DND-41 (cell line): Measurements from ENCODE around the gene LGALS7B.

Source experiments
- ATAC-seq: fragments of 200-7000 bp; cut with Tn5 transposase; 3 replicates; pipeline ENCODE4 v1.9.1; 2021; ENCODE audit warnings: low read depth; ENCODE audit not compliant: insufficient read depth
- DNase-seq: peaks from one replicate; pipeline ENCODE4 v3.0.0-alpha.2; 2020
- H2AFZ ChIP-seq: 2 replicates; pipeline ENCODE4 v1.6.0; 2012; ENCODE audit warnings: low read depth, low read length
- H3K27ac ChIP-seq: 2 replicates; pipeline ENCODE4 v1.5.1; 2012; ENCODE audit warnings: low read length, inconsistent platforms
- H3K27me3 ChIP-seq: fragments of 200-600 bp; sonication (generic); 2 replicates; pipeline ENCODE4 v1.6.0; 2012; ENCODE audit warnings: low read length, mild to moderate bottlenecking, inconsistent platforms; ENCODE audit not compliant: insufficient read depth, poor library complexity
- H3K36me3 ChIP-seq: 2 replicates; pipeline ENCODE4 v1.5.1; 2012; ENCODE audit warnings: low read length, inconsistent platforms; ENCODE audit not compliant: insufficient read depth
- H3K4me1 ChIP-seq: 2 replicates; pipeline ENCODE4 v1.5.1; 2012; ENCODE audit warnings: mild to moderate bottlenecking, low read length; ENCODE audit not compliant: insufficient read depth
- H3K4me2 ChIP-seq: 2 replicates; pipeline ENCODE4 v1.6.0; 2012; ENCODE audit warnings: mild to moderate bottlenecking, moderate library complexity, low read length, inconsistent platforms; ENCODE audit not compliant: insufficient read depth
- H3K4me3 ChIP-seq, 2 experiments: fragments of 200-600 bp in 1 of 2; shearing (Covaris generic) in 1 of 2; 2 replicates each; pipeline ENCODE4 v1.5.1; 2012 to 2016; ENCODE audit warnings: inconsistent platforms in 2 of 2, low read length in 2 of 2, mild to moderate bottlenecking in 2 of 2, low read depth in 1 of 2, moderate library complexity in 1 of 2
- H3K79me2 ChIP-seq: 2 replicates; pipeline ENCODE4 v1.6.0; 2012; ENCODE audit warnings: low read length, inconsistent platforms; ENCODE audit not compliant: insufficient read depth
- H3K9ac ChIP-seq: 2 replicates; pipeline ENCODE4 v1.6.0; 2012; ENCODE audit warnings: low read depth, mild to moderate bottlenecking, inconsistent platforms, low read length, moderate library complexity
- H3K9me3 ChIP-seq: 2 replicates; pipeline ENCODE4 v1.5.1; 2012; ENCODE audit warnings: low read length, moderate library complexity, mild to moderate bottlenecking, inconsistent platforms; ENCODE audit not compliant: insufficient read depth, severe bottlenecking
- H4K20me1 ChIP-seq: 2 replicates; pipeline ENCODE4 v1.6.0; 2012; ENCODE audit warnings: low read length; ENCODE audit not compliant: insufficient read depth
- CTCF ChIP-seq: IDR thresholded peaks from 2 replicates; pipeline ENCODE4 v1.5.1; 2012; ENCODE audit warnings: borderline replicate concordance, low read length, moderate library complexity, mild to moderate bottlenecking; ENCODE audit not compliant: poor library complexity, severe bottlenecking; ENCODE audit errors: extremely low read depth
- EZH2 ChIP-seq: IDR thresholded peaks from 3 replicates; pipeline ENCODE4 v1.6.1; 2012; ENCODE audit warnings: borderline replicate concordance, low read depth, mild to moderate bottlenecking, moderate library complexity, low read length, inconsistent platforms; ENCODE audit not compliant: severe bottlenecking

LGALS7B gene

DNA sequence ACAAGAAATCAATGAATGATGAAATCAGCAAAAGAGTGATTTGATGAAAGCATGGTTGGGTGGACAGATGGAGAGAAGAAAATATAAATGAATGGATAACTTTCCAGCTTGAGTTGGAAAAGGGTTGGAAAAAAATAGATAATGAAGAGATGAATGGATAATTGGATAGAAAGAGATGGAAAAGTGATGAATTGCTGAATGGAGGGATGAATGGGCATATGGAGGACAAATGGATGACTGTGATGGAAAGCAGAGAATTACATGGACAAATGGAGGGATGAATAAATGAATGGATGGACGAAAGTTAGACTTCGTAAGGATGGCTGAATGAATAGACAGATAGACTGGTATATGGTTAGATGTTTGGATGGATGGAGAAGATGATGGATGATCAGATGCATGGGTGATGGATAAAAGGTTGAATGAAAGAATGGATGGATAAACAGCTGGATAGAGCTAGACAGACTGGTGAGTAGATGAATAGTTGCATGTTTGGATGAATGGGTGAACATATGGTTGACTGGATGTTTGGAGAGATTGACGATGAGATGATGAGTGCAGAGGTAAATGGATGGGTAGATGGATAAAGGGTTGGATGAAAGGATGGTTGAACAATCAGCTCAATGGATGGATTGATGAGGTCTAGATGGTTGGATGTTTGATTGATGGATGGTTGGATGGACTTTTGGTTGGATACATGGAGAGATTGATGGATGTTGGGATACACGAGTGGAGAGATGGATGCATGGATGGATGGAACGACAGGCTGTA, 11.8 kb downstream of the LGALS7B start:
- TF ChIP-seq EZH2 (no peak), CTCF (no peak)
- ATAC-seq (no peak), DNase-seq (no peak)
- Histone ChIP-seq H2AFZ (no peak overlapping the region), H3K9me3 (no peaks in the 10 kb centered on the region), H3K36me3 (no peaks in the 10 kb centered on the region), H3K4me1 (no peaks in the 10 kb centered on the region), H3K9ac (no peak overlapping the region), H3K27me3 (no peaks in the 10 kb centered on the region), H4K20me1 (no peaks in the 10 kb centered on the region), H3K27ac (no peak overlapping the region), H3K4me3 (no peak overlapping the region), H3K79me2 (no peaks in the 10 kb centered on the region), H3K4me2 (no peak overlapping the region)

- no peaks in the 10 kb centered on the region for H3K9me3 ChIP-seq
- DNase-seq = no peak
Observed at GRCh38 chr19:38801359-38802095, 12.5 kb downstream of the LGALS7B start.

DNA sequence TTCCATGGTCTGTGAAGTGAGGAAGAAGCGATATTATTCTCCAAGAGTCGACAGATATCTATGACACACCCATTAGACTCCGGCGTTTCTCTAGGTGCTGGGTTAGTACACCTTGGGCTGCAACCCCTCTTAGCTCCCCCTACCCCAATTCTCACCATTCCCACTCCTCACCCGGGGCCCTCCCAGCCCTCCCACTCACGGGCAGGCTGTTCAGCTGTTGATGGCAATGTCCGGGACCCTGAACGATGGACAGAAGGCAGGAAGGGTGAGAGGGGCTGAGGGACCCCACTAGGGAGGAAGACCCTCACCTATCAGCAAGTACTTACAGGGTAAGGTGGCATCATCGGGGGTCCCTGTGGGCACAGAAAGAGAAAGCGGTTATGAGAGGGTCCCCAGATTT, 14.5 kb downstream of the LGALS7B start:
- Histone ChIP-seq H2AFZ (no peak overlapping the region), H3K36me3 (no peaks in the 10 kb centered on the region), H3K27me3 (no peaks in the 10 kb centered on the region), H3K4me3 (no peak overlapping the region), H3K4me2 (no peak overlapping the region), H3K9me3 (no peaks in the 10 kb centered on the region), H3K79me2 (no peaks in the 10 kb centered on the region), H3K4me1 (no peaks in the 10 kb centered on the region), H4K20me1 (no peaks in the 10 kb centered on the region), H3K27ac (no peak overlapping the region), H3K9ac (no peak overlapping the region)
- no peak for DNase-seq
- TF ChIP-seq EZH2 = no peak
- ATAC-seq = no peak

More at GRCh38 chr19:38801359-38802095, 12.5 kb downstream of the LGALS7B start:
- TF ChIP-seq EZH2 (no peak), CTCF (no peak)
- no peaks in the 10 kb centered on the region for H4K20me1 ChIP-seq
- no peak overlapping the region for H3K4me2 ChIP-seq
- H3K27me3 ChIP-seq = no peaks in the 10 kb centered on the region
- no peaks in the 10 kb centered on the region for H3K79me2 ChIP-seq
- ATAC-seq = no peak
- H3K36me3 ChIP-seq = no peaks in the 10 kb centered on the region
- H3K4me3 ChIP-seq = no peak overlapping the region
- H3K9ac ChIP-seq = no peak overlapping the region
- H2AFZ ChIP-seq = no peak overlapping the region
- H3K27ac ChIP-seq = no peak overlapping the region
- H3K4me1 ChIP-seq = no peaks in the 10 kb centered on the region

DNA sequence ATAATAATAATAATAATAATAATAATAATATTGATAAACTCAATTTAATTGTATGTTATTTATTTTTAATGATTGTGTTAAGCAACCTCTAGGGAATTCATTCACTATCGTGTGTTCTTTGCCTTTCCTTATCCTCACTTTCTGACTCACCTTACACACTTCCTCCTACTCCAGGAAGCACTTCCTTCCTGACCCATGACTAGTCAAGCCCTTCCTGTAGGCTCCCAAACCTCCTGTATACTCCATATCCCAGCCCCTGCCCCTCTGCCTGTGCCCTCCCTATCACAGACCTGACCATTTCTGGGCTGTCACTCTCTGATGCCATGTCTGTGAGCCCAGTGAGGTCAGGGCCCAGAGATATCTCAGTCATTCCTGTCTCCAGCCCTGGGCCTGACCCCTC, 16.2 kb downstream of the LGALS7B start:
- Histone ChIP-seq H3K9ac (no peak overlapping the region), H3K4me3 (no peak overlapping the region), H3K9me3 (no peaks in the 10 kb centered on the region), H3K4me2 (no peak overlapping the region), H3K36me3 (no peaks in the 10 kb centered on the region), H2AFZ (no peak overlapping the region), H4K20me1 (no peaks in the 10 kb centered on the region), H3K79me2 (no peaks in the 10 kb centered on the region), H3K4me1 (no peaks in the 10 kb centered on the region), H3K27ac (no peak overlapping the region), H3K27me3 (no peaks in the 10 kb centered on the region)
- no peak for ATAC-seq
- no peak for DNase-seq
- TF ChIP-seq CTCF (no peak), EZH2 (no peak)
